K562 (cell line): Measurements from ENCODE around the gene HEXIM1. TPM values are rescaled to one million over a fixed set of nuclear protein-coding genes. Genes with fewer than 3 reads are reported as not detected.

Experiments used
- DACH1 ChIP-seq: fragments of 450-650 bp; IDR thresholded peaks from 2 replicates; pipeline ENCODE4 v1.6.1; 2018; ENCODE audit not compliant: partially characterized antibody
- DLX4 ChIP-seq: fragments of 250-450 bp; sonication (Bioruptor Pico); IDR thresholded peaks from 2 replicates; pipeline ENCODE4 v1.6.1; 2021; ENCODE audit warnings: mild to moderate bottlenecking
- ETS1 ChIP-seq: conservative IDR thresholded peaks from 2 replicates; pipeline ENCODE4 v1.6.1; 2011; ENCODE audit warnings: low read depth, mild to moderate bottlenecking, low read length; ENCODE audit not compliant: control insufficient read depth
- GTF2F1 ChIP-seq: IDR thresholded peaks from 2 replicates; pipeline ENCODE4 v1.6.1; 2011; ENCODE audit warnings: low read depth, low read length, improper control_type of control experiment
- HBP1 ChIP-seq: fragments of 450-650 bp; formaldehyde crosslinking; IDR thresholded peaks from 2 replicates; pipeline ENCODE4 v1.4.0; 2022; ENCODE audit warnings: missing genetic modification characterization
- HDAC1 ChIP-seq, 2 experiments: fragments of 450-650 bp; IDR thresholded peaks; 2 replicates each; pipeline ENCODE4 v1.6.1; 2016 to 2017; ENCODE audit warnings: inconsistent platforms in 1 of 2, mild to moderate bottlenecking in 1 of 2, moderate library complexity in 1 of 2
- HDAC2 ChIP-seq: fragments of 450-650 bp; IDR thresholded peaks from 2 replicates; pipeline ENCODE4 v1.6.1; 2016; ENCODE audit warnings: mild to moderate bottlenecking
- HDAC8 ChIP-seq: fragments of 450-650 bp; IDR thresholded peaks from 2 replicates; pipeline ENCODE4 v1.6.1; 2016; ENCODE audit warnings: mild to moderate bottlenecking, missing genetic modification characterization, moderate library complexity, missing compliant biosample characterization
- HNRNPL ChIP-seq: fragments of 200-400 bp; formaldehyde crosslinking; IDR thresholded peaks from 2 replicates; pipeline ENCODE4 v1.6.1; 2017; ENCODE audit warnings: low read depth, mild to moderate bottlenecking, low read length
- MYC ChIP-seq, 2 experiments: fragments of 250-450 bp in 1 of 2; sonication (Bioruptor Pico) in 1 of 2; IDR thresholded peaks; 2 replicates each; pipeline versions ENCODE4 v1.5.1 to v1.6.1; 2012 to 2021; ENCODE audit warnings: low read depth in 2 of 2, borderline replicate concordance in 1 of 2, improper control_type of control experiment in 1 of 2, low read length in 1 of 2, mild to moderate bottlenecking in 1 of 2, moderate library complexity in 1 of 2
- NCOR1 ChIP-seq: fragments of 450-650 bp; IDR thresholded peaks from 2 replicates; pipeline ENCODE4 v1.6.1; 2016; ENCODE audit warnings: mild to moderate bottlenecking, moderate library complexity
- NR0B1 ChIP-seq: fragments of 450-650 bp; IDR thresholded peaks from one replicate; pipeline ENCODE4 v1.6.1; 2018; ENCODE audit warnings: mild to moderate bottlenecking, moderate library complexity; ENCODE audit not compliant: partially characterized antibody
- PCBP1 ChIP-seq: fragments of 200-400 bp; formaldehyde crosslinking; IDR thresholded peaks from 2 replicates; pipeline ENCODE4 v1.6.1; 2018; ENCODE audit warnings: mild to moderate bottlenecking, low read depth, low read length; ENCODE audit not compliant: poor library complexity, severe bottlenecking
- PRMT5 ChIP-seq: sonication (generic); formaldehyde crosslinking; IDR thresholded peaks from 2 replicates; pipeline ENCODE4 v1.5.0; 2020; ENCODE audit warnings: missing genetic modification reagents
- RBM14 ChIP-seq: fragments of 200-400 bp; formaldehyde crosslinking; IDR thresholded peaks from 2 replicates; pipeline ENCODE4 v1.6.1; 2018; ENCODE audit warnings: low read depth, mild to moderate bottlenecking, low read length, moderate library complexity, borderline replicate concordance; ENCODE audit not compliant: insufficient read depth
- TBP ChIP-seq: optimal IDR thresholded peaks from 2 replicates; pipeline ENCODE3; 2011; ENCODE audit warnings: low read depth, low read length, improper control_type of control experiment
- ZC3H11A ChIP-seq: IDR thresholded peaks from 2 replicates; pipeline ENCODE4 v1.6.1; 2012; ENCODE audit warnings: low read depth, low read length, improper control_type of control experiment
- ZEB2 ChIP-seq: fragments of 450-650 bp; IDR thresholded peaks from 2 replicates; pipeline ENCODE4 v1.6.1; 2016
- ZFP91 ChIP-seq: sonication (generic); formaldehyde crosslinking; IDR thresholded peaks from 2 replicates; pipeline ENCODE4 v1.8.0; 2022; ENCODE audit warnings: mild to moderate bottlenecking, missing genetic modification reagents
- ZNF212 ChIP-seq: fragments of 450-650 bp; formaldehyde crosslinking; IDR thresholded peaks from 2 replicates; pipeline ENCODE4 v1.4.0; 2020; ENCODE audit warnings: mild to moderate bottlenecking
- ZNF384 ChIP-seq: IDR thresholded peaks from 2 replicates; pipeline ENCODE4 v1.6.1; 2012; ENCODE audit warnings: low read depth, low read length, improper control_type of control experiment
- polyA plus RNA-seq, 8 experiments: library from polyadenylated mRNA; depleted of rRNA in 4 of 8; stranded (reverse) in 5 of 8; unstranded in 3 of 8; fragments of >200 nt; fragmentation: Nextera tagmentation in 2 of 8; fragmentation: Illumina TruSeq in 1 of 8; extraction: Ambion mirVana in 2 of 8; extraction: Trizol in 1 of 8; gene quantifications; 2 replicates each; pipeline versions ENCODE4 v1.2.1 to v1.2.3, GENCODE V29; 2011 to 2014; ENCODE audit warnings: inconsistent platforms in 1 of 8, missing spikeins in 1 of 8
- total RNA-seq, 7 experiments: library from RNA; depleted of rRNA in 6 of 7; stranded (reverse); fragments of >200 nt in 6 of 7; fragmentation: Illumina TruSeq in 2 of 7; extraction: Trizol in 2 of 7; gene quantifications; 2 replicates each; pipeline versions ENCODE4 v1.2.1 to v1.2.3, GENCODE V29; 2011 to 2021; ENCODE audit warnings: low replicate concordance in 1 of 7

The HEXIM1 gene
- total and polyA plus RNA-seq, 9 of the 15 experiments (the other 6 are each of a cell fraction or from before 2014, with no cell fraction given), result 1.4 to 28.3 (median 9.1) TPM

- TF ChIP-seq ETS1 (no peak), HDAC8 (tag) (no peak), ZC3H11A (0 out of 2 replicates have a peak, but pooled peaks have one; percentile 6), PCBP1 (no peak), HDAC2 (peak; percentile 64; the same call in 1 of the 2 replicates), ZNF212 (no peak), GTF2F1 (peak; percentile 52; the same call in 1 of the 2 replicates), PRMT5 (CRISPR knock-in tag) (no peak), NR0B1 (no peak), MYC (IDR thresholded peaks at IDR 0.05; ENCODE audit: low read depth, low read length) (0 out of 2 replicates have a peak, but pooled peaks have one; percentile 39), MYC (CRISPR knock-in tag; IDR thresholded peaks at IDR 0.05; ENCODE audit: borderline replicate concordance, low read depth) (peak; percentile 89), NCOR1 (peak; percentile 73), ZFP91 (CRISPR knock-in tag) (peak; percentile 99), RBM14 (no peak), HNRNPL (no peak), ZNF384 (no peak), HBP1 (peak; percentile 68; the same call in 1 of the 2 replicates), HDAC1 (IDR thresholded peaks at IDR 0.05) (0 out of 4 replicates have a peak, but pooled peaks of 1 of the 2 experiments have one; percentile 12), DACH1 (no peak), TBP (no peak), DLX4 (CRISPR knock-in tag) (no peak), ZEB2 (peak; percentile 56; the same call in 1 of the 2 replicates)
These were observed 593 bp upstream of the HEXIM1 start (continued) for GRCh38 chr17:45147581-45148182.
